HG03457 (cell line): ENCODE measurements around the gene PRCD.

ENCODE experiments used
- ATAC-seq: cut with Tn5 transposase; IDR thresholded peaks from one replicate; pipeline ENCODE4 v1.9.1; 2021; ENCODE audit warnings: moderate number of reproducible peaks; ENCODE audit not compliant: unreplicated experiment

PRCD gene, protein sequence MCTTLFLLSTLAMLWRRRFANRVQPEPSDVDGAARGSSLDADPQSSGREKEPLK

DNA sequence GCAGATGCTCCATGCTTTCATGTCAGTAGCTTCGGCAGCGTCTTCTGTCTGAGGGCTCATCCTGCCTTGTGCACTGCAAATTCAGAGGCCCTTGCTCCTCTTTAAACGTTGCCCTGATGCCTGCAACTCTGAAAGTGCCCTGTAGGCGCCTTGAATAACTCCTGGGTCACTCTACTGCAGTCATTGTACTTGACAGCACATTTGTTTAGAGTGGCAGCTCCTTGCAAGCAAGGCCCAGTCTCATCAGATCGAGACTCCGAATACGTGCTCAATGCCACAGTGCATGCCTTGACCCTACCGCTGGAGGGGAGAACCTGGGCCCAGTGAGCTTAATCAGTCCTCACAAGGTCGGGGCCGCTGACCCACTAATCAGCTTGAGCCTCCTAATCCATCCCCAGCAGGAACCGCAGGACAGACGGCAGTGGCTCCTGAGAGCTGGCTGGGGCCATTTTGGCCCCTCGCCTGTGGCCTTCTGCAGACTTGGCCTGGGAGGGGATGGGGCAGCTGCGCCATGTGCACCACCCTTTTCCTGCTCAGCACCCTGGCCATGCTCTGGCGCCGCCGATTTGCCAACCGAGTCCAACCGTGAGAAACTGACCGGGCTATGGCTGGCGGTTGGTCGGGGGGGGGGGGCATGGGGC, at the start of gene PRCD:
Gene PRCD (plus strand): TSS at position 414 of the 641 bp plus-strand sequence. CDS start 98 bp downstream, at position 512.
- no peak for ATAC-seq

DNA sequence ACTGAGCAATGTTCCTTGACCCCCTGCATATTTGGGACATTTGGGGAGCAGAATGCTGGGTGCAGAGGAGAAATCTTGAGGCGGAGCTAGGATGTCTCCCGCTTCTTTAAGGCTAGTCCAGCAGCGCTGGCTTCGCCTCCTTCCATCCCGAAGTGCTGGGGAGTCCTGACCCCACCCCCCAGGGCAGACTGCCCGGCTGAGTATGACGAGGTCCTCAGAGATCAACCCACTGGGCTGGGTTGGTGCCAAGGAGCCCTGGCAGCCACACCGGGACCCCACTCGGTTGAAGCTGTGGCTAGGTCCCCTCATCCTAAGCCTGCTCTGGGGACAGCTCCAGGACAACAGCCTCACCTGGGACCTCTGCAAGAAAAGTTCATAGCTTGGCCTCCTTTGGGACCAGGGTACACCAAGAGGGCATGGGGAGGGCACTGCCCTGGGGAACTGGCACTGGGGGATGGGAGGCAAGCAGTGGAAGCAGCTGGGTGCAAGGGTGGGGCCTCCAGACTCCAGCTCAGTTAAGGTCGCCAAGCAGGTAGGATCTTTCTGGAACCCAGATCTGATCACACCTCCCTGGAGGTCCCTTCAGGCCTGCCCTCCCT, 49.6 kb upstream of the PRCD start:
- no peak for ATAC-seq

DNA sequence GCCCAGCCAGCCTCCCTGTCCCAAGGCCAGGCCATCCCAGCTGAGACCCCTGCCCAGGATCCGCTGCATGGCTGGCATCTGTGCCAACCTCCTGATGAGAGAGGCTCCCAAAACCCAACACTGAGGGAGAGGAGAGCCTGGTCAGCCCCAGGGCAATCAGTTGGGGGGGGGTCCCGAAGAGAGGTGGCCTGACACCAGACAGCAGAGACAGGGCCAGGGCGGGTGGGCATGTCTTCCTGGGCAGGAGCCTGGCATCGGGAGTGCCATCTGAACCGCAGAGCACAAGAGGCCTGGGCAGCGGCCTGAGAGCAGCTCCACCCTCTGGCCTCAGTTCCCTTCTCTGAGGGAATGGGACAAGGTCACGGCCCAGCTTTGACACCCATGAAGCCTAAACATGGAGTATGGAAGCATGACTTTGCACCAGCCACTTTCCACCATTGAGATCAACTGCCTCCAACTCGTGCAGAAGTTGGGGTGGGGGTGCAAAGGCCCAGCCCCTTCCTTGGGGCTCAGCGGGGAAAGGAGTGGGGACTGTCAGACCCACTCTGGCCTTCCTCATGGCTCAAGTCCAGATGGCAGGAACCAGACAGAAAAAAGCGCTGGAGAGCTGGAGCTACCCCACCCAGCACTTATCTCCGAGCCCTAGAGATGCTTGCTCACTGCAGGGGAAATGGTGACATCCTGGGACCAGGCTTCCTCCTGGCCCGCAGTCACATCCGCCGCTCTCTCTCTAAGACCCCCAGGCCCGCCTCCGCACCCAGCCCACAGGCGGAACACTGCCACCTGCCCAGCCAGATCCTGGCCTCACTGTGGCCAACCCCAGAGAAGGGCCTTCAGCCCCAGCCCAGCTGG, 48.3 kb upstream of the PRCD start:
- peak; percentile 4 for ATAC-seq

DNA sequence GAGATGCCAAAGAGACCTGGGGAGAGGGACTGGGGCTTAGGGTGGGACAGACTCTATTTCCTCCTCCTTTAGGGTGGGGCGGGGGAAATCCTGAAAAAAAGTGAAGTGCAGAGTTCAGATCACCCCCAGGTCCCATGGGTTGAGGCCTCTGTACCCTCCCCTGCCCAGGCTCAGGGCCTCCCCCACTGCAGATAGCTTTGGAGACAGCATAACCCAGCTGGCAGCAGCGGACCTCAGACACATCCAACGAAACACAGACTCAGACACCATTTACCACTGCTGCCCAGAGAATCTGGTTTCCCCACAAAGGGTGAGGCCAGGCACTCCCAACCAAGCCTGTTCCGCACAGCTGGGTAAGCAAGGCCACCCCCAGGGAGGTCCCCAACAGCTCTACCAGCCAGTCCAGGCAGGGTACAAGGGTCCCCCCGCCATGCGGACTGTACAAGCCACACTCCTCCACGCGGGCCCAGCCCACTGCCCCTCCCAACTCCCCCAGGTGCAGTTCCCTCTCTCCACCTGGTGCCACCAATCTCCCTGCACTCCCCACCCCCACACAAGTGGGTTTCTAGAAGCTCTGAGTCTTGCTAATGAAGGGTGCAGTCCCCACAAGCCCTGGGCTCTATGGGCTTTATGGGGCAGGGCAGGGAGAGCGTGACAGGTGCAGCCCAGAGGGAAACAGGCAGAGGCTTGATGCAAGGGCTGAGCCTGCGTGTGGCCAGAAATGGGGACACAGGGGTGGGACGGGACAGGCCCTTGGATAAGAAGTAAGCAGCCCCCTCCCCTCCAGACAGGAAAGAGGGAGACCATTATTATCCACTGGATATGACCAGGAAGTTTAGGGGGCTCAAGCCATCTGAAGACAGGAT, 47.5 kb upstream of the PRCD start:
- ATAC-seq: peak; percentile 17

DNA sequence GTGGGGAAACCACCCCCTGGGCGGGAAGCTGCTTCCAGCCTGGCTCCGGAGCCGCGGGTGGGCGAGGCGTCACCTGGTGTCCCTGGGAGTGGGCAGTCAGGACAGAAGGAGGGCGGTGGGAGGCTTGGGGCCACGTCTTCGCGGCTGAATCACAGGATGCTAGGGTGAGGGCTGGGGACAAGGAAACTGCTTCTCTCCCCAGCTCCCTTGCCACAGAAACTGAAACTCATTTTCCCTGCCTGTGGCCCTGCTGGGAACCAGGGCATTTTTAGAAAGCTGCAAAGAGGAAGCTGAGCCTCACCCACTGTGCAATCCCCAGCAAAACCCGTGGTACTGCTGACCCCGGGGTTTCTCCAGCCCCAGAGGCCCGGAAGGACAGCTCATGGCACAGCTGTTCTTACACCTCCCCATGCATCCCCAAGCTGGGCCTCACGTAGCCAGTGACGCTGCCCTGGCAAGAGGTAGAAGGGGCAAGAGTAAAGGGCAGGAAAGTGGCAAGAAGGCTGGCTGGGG, 46.8 kb upstream of the PRCD start:
- ATAC-seq: peak; percentile 36

DNA sequence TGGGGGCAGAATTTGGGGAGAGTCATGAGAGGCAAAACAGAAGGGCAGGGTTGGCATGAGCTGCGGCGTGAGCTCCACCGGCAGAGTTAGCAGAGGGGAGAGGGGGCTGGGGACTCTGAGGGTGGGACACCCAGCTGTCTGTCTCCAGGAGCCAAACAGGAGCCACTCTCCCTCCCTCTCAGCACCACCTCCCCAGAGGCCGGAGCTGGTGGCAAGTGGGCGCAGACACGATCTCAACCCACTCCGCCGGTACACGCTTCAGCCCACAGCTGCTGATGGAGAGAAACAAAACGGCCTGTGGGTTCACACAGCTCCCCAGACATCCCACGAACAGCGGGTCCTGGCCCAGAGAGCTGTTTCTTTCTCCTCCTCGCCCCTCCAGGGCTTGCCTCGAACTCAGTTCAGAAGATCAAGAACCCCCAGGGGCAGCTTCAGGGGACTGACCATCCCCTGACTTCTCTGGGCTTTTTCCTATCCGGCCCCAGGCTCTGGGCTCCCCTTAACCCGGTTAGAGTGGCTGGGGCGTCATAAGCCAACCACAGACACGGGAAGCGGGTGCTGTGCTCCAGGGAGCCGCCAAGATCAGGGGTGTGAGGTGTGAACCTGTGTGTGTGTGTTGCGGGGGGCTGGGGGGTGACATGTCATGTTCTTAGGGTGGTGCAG, 46.2 kb upstream of the PRCD start:
- ATAC-seq: peak; percentile 5

DNA sequence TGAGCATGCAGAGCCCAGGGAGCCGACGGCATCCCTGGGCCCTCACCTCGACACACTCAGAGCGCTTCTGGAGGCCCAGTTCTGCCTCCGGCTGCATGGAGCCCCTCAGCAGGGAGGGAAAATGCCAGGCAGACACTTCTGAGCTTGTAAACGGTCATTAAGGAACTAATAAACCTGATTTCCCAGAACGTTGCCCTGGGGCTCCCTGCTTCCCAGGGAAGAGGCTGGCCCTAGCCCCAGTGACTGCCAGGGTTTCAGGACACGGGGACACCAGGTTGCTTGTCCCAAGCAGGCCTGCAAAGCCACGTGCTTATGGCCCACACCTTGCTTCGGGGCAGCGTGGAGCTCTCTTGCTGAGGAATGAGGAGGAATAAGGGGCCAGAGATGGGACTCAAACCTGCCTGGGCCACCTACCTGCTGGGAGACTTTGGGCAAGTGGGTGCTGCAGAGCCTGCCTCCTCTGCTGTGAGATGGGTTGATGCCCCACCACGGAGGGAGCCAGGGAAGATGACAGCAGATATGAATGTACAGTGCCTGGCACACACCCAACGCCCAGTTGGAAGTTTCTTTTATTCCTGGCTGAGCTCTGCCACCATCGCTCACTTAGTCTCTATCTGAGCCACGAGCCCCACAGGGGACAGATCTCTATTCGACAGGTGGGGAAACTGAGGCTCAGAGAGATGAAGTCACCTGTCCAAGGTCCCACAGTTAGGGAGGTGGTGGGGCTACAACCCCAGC, 44.0 kb upstream of the PRCD start:
- ATAC-seq: no peak

DNA sequence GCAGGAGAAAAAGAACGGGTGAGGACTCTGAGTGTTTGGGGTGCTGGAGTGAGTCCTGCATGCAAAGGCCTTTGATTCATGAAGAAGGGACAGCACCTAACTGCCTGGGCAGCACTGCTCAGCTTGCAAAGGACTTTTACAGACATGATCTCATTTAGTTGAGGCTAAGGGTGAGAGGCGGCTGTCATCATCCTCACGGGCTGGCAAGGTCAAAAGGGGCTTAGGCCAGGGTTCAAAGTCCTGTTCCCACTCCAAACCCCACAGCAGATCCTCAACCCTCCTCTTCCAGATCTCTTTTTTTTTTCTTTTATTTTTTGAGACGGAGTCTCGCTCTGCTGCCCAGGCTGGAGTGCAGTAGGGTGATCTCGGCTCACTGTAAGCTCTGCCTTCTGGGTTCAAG, 43.4 kb upstream of the PRCD start:
- no peak for ATAC-seq

DNA sequence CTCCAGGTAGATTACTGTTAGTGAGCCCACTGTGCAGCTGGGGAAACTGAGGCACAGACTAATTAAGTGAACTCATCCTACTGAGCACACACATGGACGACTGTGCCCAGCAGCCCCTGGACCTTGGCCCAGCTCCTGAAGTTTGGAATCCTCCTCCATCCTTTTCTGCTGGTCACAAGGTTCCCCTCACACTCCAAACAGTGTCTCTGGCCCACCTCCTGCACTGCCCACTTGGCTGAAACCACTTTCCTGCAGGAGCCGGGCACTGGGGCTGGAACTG, 42.2 kb upstream of the PRCD start:
- no peak for ATAC-seq

DNA sequence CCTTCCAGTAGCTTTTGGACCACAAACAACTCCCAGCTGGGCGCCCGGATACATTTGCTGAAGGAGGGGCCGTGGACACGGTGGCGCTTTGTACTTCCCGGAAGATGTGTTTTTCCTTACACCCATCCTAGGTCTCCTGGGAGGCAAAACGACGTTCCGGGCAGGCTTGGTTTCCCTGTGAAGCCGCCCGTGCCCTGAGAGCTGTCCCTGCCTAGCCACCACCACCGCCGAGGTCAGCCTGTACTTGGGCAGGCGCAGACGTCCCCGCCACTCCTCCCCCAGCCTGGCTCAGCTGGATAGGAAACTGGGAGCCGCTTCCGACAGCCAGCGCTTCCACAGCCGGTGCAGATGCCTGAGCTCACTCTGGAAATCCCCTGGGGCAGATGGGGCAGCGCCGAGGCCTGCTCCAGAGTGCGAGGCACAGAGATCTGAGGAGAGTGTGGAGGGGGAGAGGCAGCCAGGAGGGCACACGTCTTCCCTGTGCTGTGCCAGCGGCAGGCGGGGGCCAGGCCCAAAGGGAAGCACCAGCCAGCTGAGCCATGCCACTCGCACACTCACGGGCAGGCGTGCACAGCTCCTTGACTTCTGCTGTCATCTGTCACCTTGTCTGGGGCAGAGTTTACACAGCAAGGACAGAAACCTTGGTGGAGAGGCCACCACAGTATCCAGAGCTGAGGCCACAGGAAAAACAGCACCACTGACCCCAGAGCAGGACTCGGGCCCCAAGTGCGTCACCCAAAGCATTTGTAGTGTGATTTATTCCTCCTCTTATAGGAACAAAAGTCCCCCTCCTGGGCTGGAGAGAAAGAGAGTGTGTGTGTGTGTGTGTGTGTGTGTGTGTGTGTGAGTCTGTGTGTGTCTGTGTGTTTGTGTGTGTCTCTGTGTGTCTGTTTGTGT, 41.6 kb upstream of the PRCD start:
- ATAC-seq: no peak

DNA sequence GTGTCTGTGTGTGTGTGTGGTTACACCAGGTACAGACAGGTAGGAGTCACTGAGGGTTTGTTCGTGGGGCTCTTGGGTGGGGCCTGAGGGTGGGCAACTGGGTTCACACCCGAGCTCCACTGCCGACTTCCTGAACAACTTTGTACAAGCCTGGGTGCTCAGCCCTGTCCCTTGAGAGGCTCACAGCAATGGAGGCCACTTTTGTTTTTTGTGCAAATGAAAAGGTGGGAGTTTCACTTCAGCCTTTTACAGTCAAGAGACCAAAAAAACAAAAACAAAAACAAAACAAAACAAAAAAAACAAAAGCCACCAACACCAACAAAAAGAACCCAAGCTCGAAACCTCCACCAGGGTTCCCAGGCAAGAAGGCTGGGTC, 41.0 kb upstream of the PRCD start:
- ATAC-seq: no peak

DNA sequence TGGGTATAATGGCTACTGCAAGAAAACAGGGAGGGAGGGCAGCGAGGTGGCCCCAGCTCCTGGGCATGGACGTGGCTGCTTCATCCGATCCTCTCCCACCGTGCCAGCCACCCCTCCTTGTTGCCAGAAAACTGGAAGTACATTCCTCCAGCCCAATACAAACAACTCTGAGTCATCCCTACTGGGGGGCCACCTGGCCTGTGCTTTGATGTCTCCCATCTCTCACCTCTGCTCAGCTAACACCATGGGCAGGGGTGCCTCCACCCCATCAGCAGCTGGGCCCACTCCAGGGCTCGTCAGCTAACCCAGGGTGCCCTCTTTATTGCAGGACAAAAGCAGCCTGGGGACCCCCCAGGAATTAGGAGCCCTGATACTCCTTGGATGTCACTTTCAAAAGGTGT, 40.6 kb upstream of the PRCD start:
- no peak for ATAC-seq

DNA sequence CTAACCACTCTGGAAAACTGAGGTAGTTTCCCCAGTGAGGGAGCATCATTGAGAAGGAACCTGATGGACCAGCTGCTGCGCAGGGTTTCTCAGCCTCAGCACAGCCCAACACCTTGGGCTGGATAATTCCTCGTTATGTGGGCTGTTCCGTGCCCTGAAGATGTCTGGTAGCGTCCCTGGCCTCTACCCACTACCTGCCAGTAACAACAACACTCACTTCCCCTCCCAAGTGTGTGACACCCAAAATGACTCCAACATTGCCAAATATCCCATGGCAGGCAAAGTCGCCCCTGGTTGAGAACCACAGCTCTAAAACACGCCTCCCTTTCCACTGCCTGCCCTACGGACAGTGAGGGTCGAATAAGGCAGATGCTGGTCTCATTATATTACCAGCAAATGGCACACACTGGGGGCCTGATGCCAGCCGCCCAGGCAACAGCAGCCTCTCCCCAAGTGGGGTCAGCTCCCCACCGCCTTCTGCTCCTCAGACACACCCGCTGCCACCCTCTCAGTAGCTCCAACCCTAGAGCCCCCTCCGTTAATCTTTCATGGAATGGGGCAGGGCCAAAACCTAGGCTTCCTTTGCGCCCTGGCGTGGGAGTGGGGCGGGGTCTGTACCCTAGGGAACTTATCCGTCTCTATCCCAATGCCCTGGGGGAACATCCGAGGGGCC, 39.6 kb upstream of the PRCD start:
- no peak for ATAC-seq

DNA sequence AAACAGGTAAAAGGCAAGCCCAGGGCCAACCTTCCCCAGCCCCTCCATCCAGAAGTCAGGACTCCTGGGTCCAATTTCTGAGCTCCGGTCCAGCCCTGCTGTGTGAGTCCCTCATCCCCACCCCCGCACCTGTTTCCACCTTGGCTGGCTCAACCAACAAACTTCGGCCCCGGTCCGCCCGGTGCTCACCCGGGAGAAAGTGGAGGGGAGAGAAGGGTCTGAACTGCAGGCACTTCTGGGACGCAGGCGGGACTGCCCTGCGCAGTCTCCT, 39.2 kb upstream of the PRCD start:
- ATAC-seq: no peak

DNA sequence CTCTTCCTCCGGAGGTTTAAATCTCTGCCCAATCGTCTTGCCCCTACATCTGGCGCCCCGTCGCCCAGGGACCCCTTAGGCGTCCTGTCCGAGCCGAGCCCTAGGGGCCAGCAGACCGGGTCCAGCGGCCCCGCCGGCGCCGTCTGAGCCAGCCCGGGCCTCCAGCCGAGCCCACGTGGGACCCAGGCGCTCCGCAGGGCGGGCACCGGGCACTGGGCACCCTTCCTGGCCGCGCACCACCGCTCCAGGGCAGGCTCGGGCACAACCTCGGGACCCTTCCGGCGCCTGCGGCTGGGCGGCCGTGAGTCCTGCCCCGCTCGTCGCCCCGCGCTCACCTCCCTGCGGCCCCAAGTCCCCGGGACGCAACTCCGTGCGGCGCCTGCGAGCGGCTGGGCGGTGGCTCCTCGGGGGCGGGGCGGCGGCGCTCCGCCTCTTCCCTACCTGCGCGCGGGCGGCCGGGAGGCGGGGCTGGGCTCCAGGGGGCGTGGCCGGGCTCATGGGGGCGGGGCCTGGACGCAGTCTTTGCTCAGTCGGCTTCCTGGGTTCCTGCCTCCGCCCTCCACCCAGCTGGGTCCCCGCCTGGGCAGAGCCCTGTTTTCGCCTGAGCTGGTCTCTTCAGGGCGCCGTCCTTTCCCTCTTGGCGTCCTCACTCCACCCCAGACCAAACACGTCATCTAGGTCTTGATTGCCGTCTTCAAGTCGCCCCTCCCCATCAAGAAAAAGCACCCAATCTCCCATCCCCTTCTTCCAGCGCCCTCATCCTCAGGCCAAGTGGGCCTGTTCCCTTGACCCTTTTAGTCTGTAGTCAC, 38.6 kb upstream of the PRCD start, which contains the start of gene RHBDF2:
Gene RHBDF2 (minus strand): TSS at position 406 of the 809 bp plus-strand sequence. CDS start 19,899 bp downstream, outside the sequence.
- ATAC-seq: peak; percentile 56

DNA sequence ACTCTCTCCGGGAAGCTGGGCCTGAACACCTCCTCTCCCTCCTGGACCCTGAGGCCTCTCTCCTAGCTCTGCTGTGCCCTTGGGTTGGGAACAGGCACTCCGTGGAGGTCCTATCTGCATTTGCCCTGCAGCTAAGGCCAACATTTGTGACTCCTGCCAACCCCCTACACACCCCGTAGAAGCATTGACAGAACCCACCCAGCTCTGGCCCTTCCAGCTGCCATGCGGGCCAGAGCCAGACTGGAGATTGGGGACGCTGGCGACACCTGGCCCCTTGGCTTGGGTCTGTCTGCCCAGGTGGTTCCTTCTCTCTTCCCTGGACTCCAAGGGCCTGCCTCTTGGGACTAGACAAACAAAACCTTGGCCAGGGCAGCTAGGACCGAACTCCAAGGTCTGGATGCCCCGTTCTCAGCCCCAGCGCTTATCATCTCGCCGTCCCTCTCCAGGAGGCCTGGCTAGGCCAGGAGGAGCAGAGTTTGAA, 38.0 kb upstream of the PRCD start:
- no peak for ATAC-seq
